B cell (primary cell): ENCODE measurements around the gene ARHGAP15. TPM values are rescaled to one million over a fixed set of nuclear protein-coding genes. Genes with fewer than 3 reads are reported as not detected.

Experiments used
- ATAC-seq: fragments of 200-7000 bp; cut with Tn5 transposase; one replicate; pipeline ENCODE4 v1.10.0; 2021; ENCODE audit warnings: low read depth, mild to moderate bottlenecking, moderate number of reproducible peaks, moderate library complexity
- CTCF ChIA-PET: fragments of 350-600 bp; sonication (Branson Sonifier 250); formaldehyde crosslinking; loops from one replicate; lab custom pipeline; 2021; ENCODE audit warnings: antibody characterized with exemption, inconsistent platforms; lab: Charles Lee
- POLR2A ChIA-PET: fragments of 350-600 bp; sonication (Branson Sonifier 250); formaldehyde crosslinking; loops from one replicate; lab custom pipeline; 2021; ENCODE audit warnings: antibody characterized with exemption; lab: Charles Lee
- DNase-seq: peaks from one replicate; pipeline ENCODE4 v3.0.0; 2013
- H2AFZ ChIP-seq: 2 replicates; pipeline ENCODE4 v1.6.1; 2012; ENCODE audit warnings: mild to moderate bottlenecking, low read depth, low read length; ENCODE audit not compliant: insufficient read depth, poor library complexity, severe bottlenecking
- H3K27ac ChIP-seq, 2 donors: 1 replicate in 1 of 2; 2 replicates in 1 of 2; pipeline ENCODE4 v1.5.1; 2012 to 2013; ENCODE audit warnings: low read length in 2 of 2, mild to moderate bottlenecking in 2 of 2, moderate library complexity in 1 of 2
- H3K27me3 ChIP-seq, 4 experiments: fragments of 200-600 bp in 1 of 4; sonication (generic) in 1 of 4; replicated peaks in 1 of 4; 1 replicate in 2 of 4; 2 replicates in 2 of 4; pipeline versions ENCODE4 v1.6.1 to v1.7.0; 2013 to 2016; ENCODE audit warnings: low read length in 3 of 4, mild to moderate bottlenecking in 2 of 4, mixed read lengths in 1 of 4, moderate library complexity in 1 of 4; ENCODE audit not compliant: insufficient read depth in 4 of 4, control insufficient read depth in 3 of 4; ENCODE audit errors: control extremely low read depth in 1 of 4
- H3K36me3 ChIP-seq, 2 experiments: replicated peaks in 1 of 2; 1 replicate in 1 of 2; 2 replicates in 1 of 2; pipeline versions ENCODE4 v1.6.1 to v1.7.1; 2013; ENCODE audit warnings: low read length in 1 of 2; ENCODE audit not compliant: insufficient read depth in 2 of 2, control insufficient read depth in 1 of 2; ENCODE audit errors: control extremely low read depth in 1 of 2, extremely low read depth in 1 of 2
- H3K4me1 ChIP-seq, 2 donors: fragments of 200-600 bp in 1 of 2; sonication (generic) in 1 of 2; 1 replicate in 1 of 2; 2 replicates in 1 of 2; pipeline versions ENCODE4 v1.5.1 to v1.6.1; 2013 to 2017; ENCODE audit warnings: low read length in 2 of 2; ENCODE audit not compliant: control insufficient read depth in 2 of 2, insufficient read depth in 2 of 2
- H3K4me2 ChIP-seq: replicated peaks from 2 replicates; pipeline ENCODE3; 2012; ENCODE audit warnings: mild to moderate bottlenecking, low read depth, low read length; ENCODE audit not compliant: poor library complexity, severe bottlenecking
- H3K4me3 ChIP-seq, 5 experiments: fragments of 200-600 bp in 1 of 5; sonication (generic) in 1 of 5; 1 replicate in 3 of 5; 2 replicates in 2 of 5; pipeline versions ENCODE4 v1.5.1 to v1.7.0; 2011 to 2016; ENCODE audit warnings: low read length in 4 of 5, mild to moderate bottlenecking in 4 of 5, low read depth in 2 of 5, control low read depth in 1 of 5, moderate library complexity in 1 of 5; ENCODE audit not compliant: insufficient read depth in 1 of 5; ENCODE audit errors: control extremely low read depth in 1 of 5, extremely low read depth in 1 of 5
- H3K79me2 ChIP-seq: fragments of 200-600 bp; sonication (generic); one replicate; pipeline ENCODE4 v1.6.0; 2016; ENCODE audit warnings: low read length; ENCODE audit not compliant: control insufficient read depth, insufficient read depth
- H3K9ac ChIP-seq: fragments of 200-600 bp; sonication (generic); 2 replicates; pipeline ENCODE4 v1.6.1; 2017; ENCODE audit warnings: mild to moderate bottlenecking, low read length, moderate library complexity
- H3K9me3 ChIP-seq, 3 donors: one replicate each; pipeline versions ENCODE4 v1.6.1 to v1.7.1; 2013; ENCODE audit warnings: low read length in 2 of 3; ENCODE audit not compliant: control insufficient read depth in 2 of 3, insufficient read depth in 1 of 3; ENCODE audit errors: control extremely low read depth in 1 of 3
- H4K20me1 ChIP-seq: 2 replicates; pipeline ENCODE4 v1.6.0; 2012; ENCODE audit warnings: mild to moderate bottlenecking, low read length; ENCODE audit not compliant: insufficient read depth, control insufficient read depth, poor library complexity, severe bottlenecking
- H3K27ac Mint-ChIP-seq: one replicate; pipeline ENCODE4 v1.8.0; 2021; ENCODE audit warnings: mixed read lengths
- H3K27me3 Mint-ChIP-seq: one replicate; pipeline ENCODE4 v1.8.0; 2021; ENCODE audit warnings: mixed read lengths
- H3K4me1 Mint-ChIP-seq: one replicate; pipeline ENCODE4 v1.8.0; 2021; ENCODE audit warnings: mixed read lengths
- H3K4me3 Mint-ChIP-seq: one replicate; pipeline ENCODE4 v1.8.0; 2021; ENCODE audit warnings: mixed read lengths
- H3K9me3 Mint-ChIP-seq: one replicate; pipeline ENCODE4 v1.8.0; 2022; ENCODE audit warnings: mixed read lengths; ENCODE audit not compliant: insufficient read depth
- EZH2 ChIP-seq: IDR thresholded peaks from 2 replicates; pipeline ENCODE4 v1.6.1; 2012; ENCODE audit warnings: borderline replicate concordance, low read depth, mild to moderate bottlenecking, moderate library complexity, low read length; ENCODE audit not compliant: insufficient read depth, poor library complexity, severe bottlenecking
- WGBS: methylation state at CpG from one replicate; pipeline ENCODE4 v1.1.5; 2013; ENCODE audit warnings: missing lambda C conversion rate; ENCODE audit not compliant: insufficient coverage; 5-methylcytosine and 5-hydroxymethylcytosine counted together
- intact Hi-C: fragments of 100-400 bp; cut with micrococcal nuclease; formaldehyde crosslinking; loops from one replicate; pipeline ENCODE4 v1.10.0; 2022
- polyA plus RNA-seq: library from polyadenylated mRNA; depleted of rRNA; stranded (reverse); fragments of >200 nt; gene quantifications from 2 replicates; pipeline ENCODE4 v1.2.3, GENCODE V29; 2012
- total RNA-seq, 2 donors: library from RNA; stranded (reverse); fragments of 120-200 nt in 1 of 2; gene quantifications; 1 replicate in 1 of 2; 2 replicates in 1 of 2; pipeline versions ENCODE4 v1.2.3 to v1.2.4, GENCODE V29; 2013 to 2022
- TF ChIP-seq, protein P1 (sequence below): fragments of 200-600 bp; IDR thresholded peaks from one replicate; pipeline ENCODE4 v1.8.0; 2022; ENCODE audit warnings: antibody characterized with exemption, mild to moderate bottlenecking

ARHGAP15 gene
- total and polyA plus RNA-seq, 2 donors (not counting 1 experiment from before 2014, with no cell fraction given): 58.6 to 187 TPM

DNA sequence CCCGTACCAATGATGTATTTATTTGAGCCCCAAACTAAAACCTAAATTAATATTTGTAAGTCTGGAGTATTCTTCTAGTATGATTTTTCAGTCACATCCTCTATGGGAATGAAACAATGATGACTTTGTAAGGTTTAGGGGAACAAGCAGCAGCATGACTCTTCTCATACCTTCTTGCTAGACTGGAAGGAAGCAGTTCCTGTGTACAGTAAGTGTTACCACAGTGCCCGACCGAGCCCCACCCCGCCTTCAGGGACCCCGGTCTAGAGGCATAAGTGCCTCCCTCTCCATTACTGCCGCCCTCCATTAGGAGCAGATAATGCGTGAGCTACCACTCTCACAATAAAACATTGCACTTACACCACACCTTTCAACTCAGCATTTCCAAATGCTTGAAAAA, 599.3 kb downstream of the ARHGAP15 start:
- Histone ChIP-seq H3K9ac (no peak overlapping the region), H3K27ac (no peak overlapping the region), H3K9me3 (no peaks in the 10 kb centered on the region), H4K20me1 (no peaks in the 10 kb centered on the region), H2AFZ (no peak overlapping the region), H3K27me3 (no peaks in the 10 kb centered on the region), H3K4me2 (no peak overlapping the region), H3K4me1 (peaks cover 13 to 14% of the 10 kb centered on the region in 2 donors), H3K36me3 (peaks cover 4 to 19% of the 10 kb centered on the region in 2 experiments), H3K79me2 (no peaks in the 10 kb centered on the region), H3K4me3 (no peak overlapping the region)
- Mint-ChIP-seq H3K9me3 (no peaks in the 10 kb centered on the region), H3K4me3 (no peak overlapping the region), H3K27ac (no peak overlapping the region), H3K27me3 (no peaks in the 10 kb centered on the region), H3K4me1 (peaks cover 36% of the 10 kb centered on the region)
- intact Hi-C loops: no loop called here
- DNase-seq (no peak), ATAC-seq (no peak)
- TF ChIP-seq, protein P1, sequence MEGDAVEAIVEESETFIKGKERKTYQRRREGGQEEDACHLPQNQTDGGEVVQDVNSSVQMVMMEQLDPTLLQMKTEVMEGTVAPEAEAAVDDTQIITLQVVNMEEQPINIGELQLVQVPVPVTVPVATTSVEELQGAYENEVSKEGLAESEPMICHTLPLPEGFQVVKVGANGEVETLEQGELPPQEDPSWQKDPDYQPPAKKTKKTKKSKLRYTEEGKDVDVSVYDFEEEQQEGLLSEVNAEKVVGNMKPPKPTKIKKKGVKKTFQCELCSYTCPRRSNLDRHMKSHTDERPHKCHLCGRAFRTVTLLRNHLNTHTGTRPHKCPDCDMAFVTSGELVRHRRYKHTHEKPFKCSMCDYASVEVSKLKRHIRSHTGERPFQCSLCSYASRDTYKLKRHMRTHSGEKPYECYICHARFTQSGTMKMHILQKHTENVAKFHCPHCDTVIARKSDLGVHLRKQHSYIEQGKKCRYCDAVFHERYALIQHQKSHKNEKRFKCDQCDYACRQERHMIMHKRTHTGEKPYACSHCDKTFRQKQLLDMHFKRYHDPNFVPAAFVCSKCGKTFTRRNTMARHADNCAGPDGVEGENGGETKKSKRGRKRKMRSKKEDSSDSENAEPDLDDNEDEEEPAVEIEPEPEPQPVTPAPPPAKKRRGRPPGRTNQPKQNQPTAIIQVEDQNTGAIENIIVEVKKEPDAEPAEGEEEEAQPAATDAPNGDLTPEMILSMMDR: no peak
- TF ChIP-seq EZH2: no peak
- ChIA-PET CTCF (no interaction called here), POLR2A (no interaction called here)
- 92% methylated on average over 6 of the region's 7 CpGs for WGBS

DNA sequence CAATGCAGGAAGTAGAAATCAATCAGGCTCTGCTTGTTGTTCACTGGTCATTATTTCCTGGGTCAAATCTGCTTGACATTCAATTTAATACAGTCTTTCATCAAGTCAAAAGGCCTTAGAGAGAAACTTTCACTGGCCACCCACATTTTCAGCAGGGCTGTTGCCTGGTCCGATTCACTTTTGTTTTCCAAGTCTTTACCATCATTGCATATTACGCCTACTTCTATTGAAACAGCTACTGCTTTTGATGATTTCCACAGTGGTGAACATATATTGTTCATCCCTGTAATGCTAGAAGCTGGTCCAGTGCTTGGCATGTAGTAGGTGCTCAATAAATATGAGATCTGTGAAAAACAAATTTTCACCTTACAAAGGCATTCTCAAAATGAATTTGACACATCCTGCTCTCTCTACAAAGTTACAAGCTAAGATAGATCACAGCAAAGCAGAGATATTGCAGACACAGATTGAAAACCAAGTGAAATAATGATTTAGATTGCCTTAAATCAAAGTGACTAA, 600.1 kb downstream of the ARHGAP15 start:
- Histone ChIP-seq H3K9me3 (no peaks in the 10 kb centered on the region), H3K4me2 (no peak overlapping the region), H3K9ac (no peak overlapping the region), H3K4me1 (peaks cover 13 to 14% of the 10 kb centered on the region in 2 donors), H3K27ac (no peak overlapping the region), H3K79me2 (no peaks in the 10 kb centered on the region), H4K20me1 (no peaks in the 10 kb centered on the region), H2AFZ (no peak overlapping the region), H3K27me3 (no peaks in the 10 kb centered on the region), H3K4me3 (no peak overlapping the region), H3K36me3 (peaks cover 4 to 12% of the 10 kb centered on the region in 2 experiments)
- H3K9me3 Mint-ChIP-seq: no peaks in the 10 kb centered on the region
- DNase-seq (no peak), ATAC-seq (no peak)
- no peaks in the 10 kb centered on the region for H3K27me3 Mint-ChIP-seq
- H3K4me3 Mint-ChIP-seq: no peak overlapping the region
- CTCF ChIA-PET: no interaction called here
- TF ChIP-seq, protein P1: no peak
- no peak for TF ChIP-seq EZH2
- intact Hi-C loops: no loop called here
- H3K4me1 Mint-ChIP-seq: peaks cover 36% of the 10 kb centered on the region
- peak overlapping the region; percentile 62 for H3K27ac Mint-ChIP-seq
- POLR2A ChIA-PET: no interaction called here
- WGBS: no CpG with 5 or more reads among the region's 2 CpGs
